ENCODE results near the gene ST8SIA6. TPM values are rescaled to one million over a fixed set of nuclear protein-coding genes. Genes with fewer than 3 reads are reported as not detected.

Gene ST8SIA6
- total RNA-seq, 1 donor from 2014 or later: not detected

GRCh38 chr10:17289763-17290162 lies 164.6 kb downstream of the ST8SIA6 start:
- Mint-ChIP-seq H3K4me3 (ENCODE audit: unreplicated experiment) (no peak overlapping the region), H3K4me1 (ENCODE audit: low read depth, unreplicated experiment) (no peaks in the 10 kb centered on the region), H3K9me3 (ENCODE audit: unreplicated experiment) (peaks cover 3% of the 10 kb centered on the region), H3K27me3 (ENCODE audit: unreplicated experiment) (no peaks in the 10 kb centered on the region), H3K27ac (ENCODE audit: unreplicated experiment) (no peak overlapping the region), H3K36me3 (ENCODE audit: unreplicated experiment) (no peaks in the 10 kb centered on the region)
- DNase-seq: no peak
- no peak for TF ChIP-seq CTCF (IDR thresholded peaks at IDR 0.05; ENCODE audit: partially characterized antibody, unreplicated experiment)

- Mint-ChIP-seq H3K27ac (ENCODE audit: unreplicated experiment) (no peak overlapping the region), H3K27me3 (ENCODE audit: unreplicated experiment) (no peaks in the 10 kb centered on the region), H3K4me3 (ENCODE audit: unreplicated experiment) (no peak overlapping the region), H3K4me1 (ENCODE audit: low read depth, unreplicated experiment) (no peaks in the 10 kb centered on the region), H3K36me3 (ENCODE audit: unreplicated experiment) (peaks cover 13% of the 10 kb centered on the region), H3K9me3 (ENCODE audit: unreplicated experiment) (peaks cover 7% of the 10 kb centered on the region)
- no peak for DNase-seq
- TF ChIP-seq CTCF (IDR thresholded peaks at IDR 0.05; ENCODE audit: partially characterized antibody, unreplicated experiment): no peak
Measured at GRCh38 chr10:17286562-17287550, 167.5 kb downstream of the ST8SIA6 start.

- no peak for TF ChIP-seq CTCF (IDR thresholded peaks at IDR 0.05; ENCODE audit: partially characterized antibody, unreplicated experiment)
- Mint-ChIP-seq H3K36me3 (ENCODE audit: unreplicated experiment) (peaks cover 18% of the 10 kb centered on the region), H3K4me3 (ENCODE audit: unreplicated experiment) (no peak overlapping the region), H3K9me3 (ENCODE audit: unreplicated experiment) (peaks cover 9% of the 10 kb centered on the region), H3K27ac (ENCODE audit: unreplicated experiment) (no peak overlapping the region), H3K27me3 (ENCODE audit: unreplicated experiment) (no peaks in the 10 kb centered on the region), H3K4me1 (ENCODE audit: low read depth, unreplicated experiment) (no peaks in the 10 kb centered on the region)
- DNase-seq: no peak
Measured at GRCh38 chr10:17282311-17282710, 172.1 kb downstream of the ST8SIA6 start.

GRCh38 chr10:17278607-17279240 lies 175.7 kb downstream of the ST8SIA6 start:
- peaks cover 16% of the 10 kb centered on the region for H3K36me3 Mint-ChIP-seq (ENCODE audit: unreplicated experiment)
- peaks cover 8% of the 10 kb centered on the region for H3K9me3 Mint-ChIP-seq (ENCODE audit: unreplicated experiment)
- no peaks in the 10 kb centered on the region for H3K27me3 Mint-ChIP-seq (ENCODE audit: unreplicated experiment)
- no peak for DNase-seq
- H3K4me3 Mint-ChIP-seq (ENCODE audit: unreplicated experiment): no peak overlapping the region
- H3K27ac Mint-ChIP-seq (ENCODE audit: unreplicated experiment): no peak overlapping the region
- H3K4me1 Mint-ChIP-seq (ENCODE audit: low read depth, unreplicated experiment): no peaks in the 10 kb centered on the region
- TF ChIP-seq CTCF (IDR thresholded peaks at IDR 0.05; ENCODE audit: partially characterized antibody, unreplicated experiment): no peak

Data from glutamatergic neuron (in vitro differentiated cells).